ENCODE data around the gene TFDP1.

TFDP1 gene

DNA sequence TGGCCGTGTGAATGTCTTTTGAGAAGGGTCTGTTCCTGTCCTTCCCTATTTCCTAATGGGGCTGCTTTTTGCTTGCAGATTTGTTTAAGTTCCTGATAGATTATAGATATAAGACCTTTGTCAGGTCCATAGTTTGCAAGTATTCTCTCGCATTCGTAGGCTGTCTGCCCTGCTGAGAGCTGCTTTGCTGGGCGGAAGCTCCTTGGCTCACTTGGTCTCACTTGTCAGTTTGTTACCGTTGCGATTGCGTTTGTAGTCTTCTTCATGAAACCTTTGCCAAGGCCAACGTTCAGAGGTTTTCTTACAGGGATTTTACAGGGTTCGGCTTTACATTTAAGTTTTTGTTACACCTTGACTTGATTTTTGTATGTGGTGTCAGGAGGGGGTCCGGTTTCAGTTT is 44.0 kb upstream of the TFDP1 start:
- H3K27ac ChIP-seq (ENCODE audit: low read depth, low read length): no peak overlapping the region
- H3K36me3 ChIP-seq (ENCODE audit: control insufficient read depth in 1 of 2, insufficient read depth in 2 of 2, low read length in 2 of 2): peaks cover 37 to 45% of the 10 kb centered on the region in 2 experiments
- H3K4me3 ChIP-seq (ENCODE audit: low read depth, low read length): no peak overlapping the region
- no peak overlapping the region for H2BK5ac ChIP-seq (ENCODE audit: low read depth, low read length, poor library complexity)
- no peak overlapping the region for H3K18ac ChIP-seq (ENCODE audit: low read length)
- no peak overlapping the region for H4K91ac ChIP-seq (ENCODE audit: low read depth, low read length)
- no peak overlapping the region for H2AK5ac ChIP-seq (ENCODE audit: low read length)
- H2BK120ac ChIP-seq (ENCODE audit: insufficient read depth, low read length, poor library complexity): no peak overlapping the region
- H3K23ac ChIP-seq (ENCODE audit: low read length): no peak overlapping the region
- no peak overlapping the region for H4K12ac ChIP-seq (ENCODE audit: low read depth, low read length)
- H2AFZ ChIP-seq (ENCODE audit: insufficient read depth, low read length, poor library complexity): no peak overlapping the region
- no peak overlapping the region for H3K4ac ChIP-seq (ENCODE audit: low read depth, low read length)
- peaks cover 15% of the 10 kb centered on the region for H3K9me3 ChIP-seq (ENCODE audit: insufficient read depth, low read depth, low read length)
- no peak for DNase-seq
- peaks cover 12% of the 10 kb centered on the region for H3K79me1 ChIP-seq (ENCODE audit: low read length)
- H3K9ac ChIP-seq (ENCODE audit: low read length): no peak overlapping the region
- H3K27me3 ChIP-seq (ENCODE audit: insufficient read depth, low read length): no peaks in the 10 kb centered on the region
- no peak overlapping the region for H3K4me2 ChIP-seq (ENCODE audit: low read length)
- no CpG with 5 or more reads among the region's 10 CpGs for WGBS (ENCODE audit: extremely low coverage, insufficient coverage, insufficient read length)
- no peak overlapping the region for H2BK12ac ChIP-seq (ENCODE audit: low read length)
- H3K79me2 ChIP-seq (ENCODE audit: control insufficient read depth, insufficient read depth, low read length, poor library complexity): peaks cover 5% of the 10 kb centered on the region
- no peak overlapping the region for H4K8ac ChIP-seq (ENCODE audit: low read depth, low read length)
- H3K14ac ChIP-seq (ENCODE audit: low read length): no peak overlapping the region
- H3K4me1 ChIP-seq (ENCODE audit: control insufficient read depth in 1 of 2, insufficient read depth in 2 of 2, low read length in 2 of 2): peaks cover 14 to 17% of the 10 kb centered on the region in 2 experiments

GRCh38 chr13:113542751-113543424 is 41.7 kb upstream of the TFDP1 start:
- Histone ChIP-seq H4K91ac (ENCODE audit: low read depth, low read length) (no peak overlapping the region), H4K8ac (ENCODE audit: low read depth, low read length) (no peak overlapping the region), H3K9me3 (ENCODE audit: insufficient read depth, low read depth, low read length) (peaks cover 15% of the 10 kb centered on the region), H2BK5ac (ENCODE audit: low read depth, low read length, poor library complexity) (no peak overlapping the region), H3K79me1 (ENCODE audit: low read length) (peaks cover 25% of the 10 kb centered on the region), H3K79me2 (ENCODE audit: control insufficient read depth, insufficient read depth, low read length, poor library complexity) (peaks cover 13% of the 10 kb centered on the region), H2AK5ac (ENCODE audit: low read length) (no peak overlapping the region), H2BK120ac (ENCODE audit: insufficient read depth, low read length, poor library complexity) (no peak overlapping the region), H3K18ac (ENCODE audit: low read length) (peak overlapping the region; percentile 16), H3K4ac (ENCODE audit: low read depth, low read length) (peak overlapping the region; percentile 18), H2BK12ac (ENCODE audit: low read length) (no peak overlapping the region), H4K12ac (ENCODE audit: low read depth, low read length) (no peak overlapping the region), H3K4me1 (ENCODE audit: control insufficient read depth in 1 of 2, insufficient read depth in 2 of 2, low read length in 2 of 2) (peaks cover 27 to 33% of the 10 kb centered on the region in 2 experiments), H3K23ac (ENCODE audit: low read length) (no peak overlapping the region), H3K4me2 (ENCODE audit: low read length) (no peak overlapping the region), H3K36me3 (ENCODE audit: control insufficient read depth in 1 of 2, insufficient read depth in 2 of 2, low read length in 2 of 2) (peaks cover 36 to 37% of the 10 kb centered on the region in 2 experiments), H3K27ac (ENCODE audit: low read depth, low read length) (no peak overlapping the region), H3K14ac (ENCODE audit: low read length) (no peak overlapping the region), H2AFZ (ENCODE audit: insufficient read depth, low read length, poor library complexity) (no peak overlapping the region), H3K4me3 (ENCODE audit: low read depth, low read length) (no peak overlapping the region), H3K27me3 (ENCODE audit: insufficient read depth, low read length) (no peaks in the 10 kb centered on the region), H3K9ac (ENCODE audit: low read length) (no peak overlapping the region)
- no peak for DNase-seq
- no CpG with 5 or more reads among the region's 21 CpGs for WGBS (ENCODE audit: extremely low coverage, insufficient coverage, insufficient read length)

- H4K8ac ChIP-seq (ENCODE audit: low read depth, low read length): peak overlapping the region; percentile 69
- no peak overlapping the region for H4K12ac ChIP-seq (ENCODE audit: low read depth, low read length)
- H2AFZ ChIP-seq (ENCODE audit: insufficient read depth, low read length, poor library complexity): no peak overlapping the region
- no peaks in the 10 kb centered on the region for H3K27me3 ChIP-seq (ENCODE audit: insufficient read depth, low read length)
- peak overlapping the region; percentile 44 for H3K4ac ChIP-seq (ENCODE audit: low read depth, low read length)
- H2BK5ac ChIP-seq (ENCODE audit: low read depth, low read length, poor library complexity): peak overlapping the region; percentile 47
- peak overlapping the region; percentile 82 for H4K91ac ChIP-seq (ENCODE audit: low read depth, low read length)
- H2BK120ac ChIP-seq (ENCODE audit: insufficient read depth, low read length, poor library complexity): peak overlapping the region; percentile 39
- no peak overlapping the region for H3K4me3 ChIP-seq (ENCODE audit: low read depth, low read length)
- peaks cover 34 to 44% of the 10 kb centered on the region in 2 experiments for H3K36me3 ChIP-seq (ENCODE audit: control insufficient read depth in 1 of 2, insufficient read depth in 2 of 2, low read length in 2 of 2)
- peak overlapping the region; percentile 90 for H3K18ac ChIP-seq (ENCODE audit: low read length)
- H3K9ac ChIP-seq (ENCODE audit: low read length): no peak overlapping the region
- peak overlapping the region; percentile 70 for H2BK12ac ChIP-seq (ENCODE audit: low read length)
- H3K14ac ChIP-seq (ENCODE audit: low read length): peak overlapping the region; percentile 71
- peaks cover 27 to 35% of the 10 kb centered on the region in 2 experiments for H3K4me1 ChIP-seq (ENCODE audit: control insufficient read depth in 1 of 2, insufficient read depth in 2 of 2, low read length in 2 of 2)
- peaks cover 27% of the 10 kb centered on the region for H3K79me1 ChIP-seq (ENCODE audit: low read length)
- no peak overlapping the region for H3K27ac ChIP-seq (ENCODE audit: low read depth, low read length)
- peaks cover 13% of the 10 kb centered on the region for H3K79me2 ChIP-seq (ENCODE audit: control insufficient read depth, insufficient read depth, low read length, poor library complexity)
- peak overlapping the region; percentile 26 for H2AK5ac ChIP-seq (ENCODE audit: low read length)
- H3K23ac ChIP-seq (ENCODE audit: low read length): no peak overlapping the region
- no CpG with 5 or more reads among the region's 37 CpGs for WGBS (ENCODE audit: extremely low coverage, insufficient coverage, insufficient read length)
- DNase-seq: no peak
- peaks cover 13% of the 10 kb centered on the region for H3K9me3 ChIP-seq (ENCODE audit: insufficient read depth, low read depth, low read length)
- no peak overlapping the region for H3K4me2 ChIP-seq (ENCODE audit: low read length)
Measured at GRCh38 chr13:113544071-113544891, 40.3 kb upstream of the TFDP1 start.

DNA sequence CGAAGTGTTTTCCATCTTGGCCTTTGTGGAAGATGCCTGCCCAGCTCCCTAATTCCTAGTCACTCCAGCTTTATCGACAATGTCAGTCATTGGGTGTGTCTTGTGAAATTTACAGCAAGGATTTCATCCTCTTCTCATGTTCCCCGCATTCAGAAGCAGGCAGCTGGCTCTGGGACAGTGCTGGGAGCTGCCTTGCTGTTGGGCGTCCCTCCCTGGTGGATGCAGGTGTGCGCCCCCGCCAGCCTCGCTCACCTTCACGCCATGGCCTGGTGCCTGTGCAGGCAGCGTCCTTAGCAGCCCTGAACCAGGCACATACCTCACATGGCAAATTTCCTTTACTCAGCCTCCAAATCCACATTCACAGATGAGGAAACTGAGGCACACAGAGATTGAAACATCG is 39.7 kb upstream of the TFDP1 start:
- Histone ChIP-seq H2BK120ac (ENCODE audit: insufficient read depth, low read length, poor library complexity) (peak overlapping the region; percentile 39), H3K27ac (ENCODE audit: low read depth, low read length) (peak overlapping the region; percentile 42), H3K18ac (ENCODE audit: low read length) (peak overlapping the region; percentile 86), H4K91ac (ENCODE audit: low read depth, low read length) (peak overlapping the region; percentile 82), H2BK5ac (ENCODE audit: low read depth, low read length, poor library complexity) (peak overlapping the region; percentile 47), H3K4me1 (ENCODE audit: control insufficient read depth in 1 of 2, insufficient read depth in 2 of 2, low read length in 2 of 2) (peaks cover 27 to 36% of the 10 kb centered on the region in 2 experiments), H3K23ac (ENCODE audit: low read length) (no peak overlapping the region), H3K4me2 (ENCODE audit: low read length) (no peak overlapping the region), H2AK5ac (ENCODE audit: low read length) (peak overlapping the region; percentile 77), H3K79me1 (ENCODE audit: low read length) (peaks cover 27% of the 10 kb centered on the region), H4K12ac (ENCODE audit: low read depth, low read length) (no peak overlapping the region), H3K79me2 (ENCODE audit: control insufficient read depth, insufficient read depth, low read length, poor library complexity) (peaks cover 13% of the 10 kb centered on the region), H3K9me3 (ENCODE audit: insufficient read depth, low read depth, low read length) (peaks cover 13% of the 10 kb centered on the region), H3K36me3 (ENCODE audit: control insufficient read depth in 1 of 2, insufficient read depth in 2 of 2, low read length in 2 of 2) (peaks cover 33 to 45% of the 10 kb centered on the region in 2 experiments), H2BK12ac (ENCODE audit: low read length) (peak overlapping the region; percentile 70), H3K9ac (ENCODE audit: low read length) (no peak overlapping the region), H4K8ac (ENCODE audit: low read depth, low read length) (peak overlapping the region; percentile 49), H3K14ac (ENCODE audit: low read length) (peak overlapping the region; percentile 71), H3K27me3 (ENCODE audit: insufficient read depth, low read length) (no peaks in the 10 kb centered on the region), H3K4me3 (ENCODE audit: low read depth, low read length) (no peak overlapping the region), H2AFZ (ENCODE audit: insufficient read depth, low read length, poor library complexity) (no peak overlapping the region), H3K4ac (ENCODE audit: low read depth, low read length) (peak overlapping the region; percentile 33)
- WGBS (ENCODE audit: extremely low coverage, insufficient coverage, insufficient read length): no CpG with 5 or more reads among the region's 10 CpGs
- DNase-seq: no peak

Data from trophoblast cell (in vitro differentiated cells and primary cell).